Neural crest cell (in vitro differentiated cells): ENCODE measurements around the gene RAB3C. TPM values are rescaled to one million over a fixed set of nuclear protein-coding genes. Genes with fewer than 3 reads are reported as not detected.
A peak's percentile ranks its signal among the peaks of the same experiment; 100 is the strongest.

Source experiments
- DNase-seq: peaks from one replicate; pipeline ENCODE4 v3.0.0; 2021; ENCODE audit warnings: low read depth, mixed read lengths, low spot score
- H3K27ac Mint-ChIP-seq: one replicate; pipeline ENCODE4 v1.8.0; 2021; ENCODE audit warnings: mild to moderate bottlenecking, mixed read lengths; ENCODE audit not compliant: unreplicated experiment
- H3K27me3 Mint-ChIP-seq: 2 replicates; pipeline ENCODE4 v1.8.0; 2021; ENCODE audit warnings: low read depth, mild to moderate bottlenecking, mixed read lengths
- H3K36me3 Mint-ChIP-seq: 2 replicates; pipeline ENCODE4 v1.8.0; 2021; ENCODE audit warnings: low read depth, mild to moderate bottlenecking, mixed read lengths
- H3K4me1 Mint-ChIP-seq: 2 replicates; pipeline ENCODE4 v1.8.0; 2021; ENCODE audit warnings: mixed read lengths
- H3K4me3 Mint-ChIP-seq: one replicate; pipeline ENCODE4 v1.8.0; 2021; ENCODE audit warnings: mild to moderate bottlenecking, mixed read lengths
- H3K9me3 Mint-ChIP-seq: 2 replicates; pipeline ENCODE4 v1.8.0; 2021; ENCODE audit warnings: mixed read lengths
- CTCF ChIP-seq: fragments of 200-600 bp; sonication (generic); conservative IDR thresholded peaks from 2 replicates; pipeline ENCODE4 v1.5.0; 2021; ENCODE audit warnings: antibody characterized with exemption, mild to moderate bottlenecking
- total RNA-seq: library from RNA; stranded (reverse); gene quantifications from 2 replicates; pipeline ENCODE4 v1.2.1, GENCODE V29; 2021

Gene RAB3C
- total RNA-seq, 1 donor from 2014 or later, result 13.6 TPM

- no peaks in the 10 kb centered on the region for H3K27me3 Mint-ChIP-seq
- H3K4me1 Mint-ChIP-seq, result peaks cover 28% of the 10 kb centered on the region
- H3K36me3 Mint-ChIP-seq, result no peaks in the 10 kb centered on the region
- H3K4me3 Mint-ChIP-seq, result no peak overlapping the region
- no peak for TF ChIP-seq CTCF
- no peaks in the 10 kb centered on the region for H3K9me3 Mint-ChIP-seq
- H3K27ac Mint-ChIP-seq, result peak overlapping the region; percentile 98
- DNase-seq, result no peak
Observed at GRCh38 chr5:58890701-58891085, 307.8 kb downstream of the RAB3C start.

- peak; percentile 75 for DNase-seq
- Mint-ChIP-seq H3K4me3 (peak overlapping the region; percentile 67), H3K27ac (peak overlapping the region; percentile 98), H3K9me3 (no peaks in the 10 kb centered on the region), H3K36me3 (no peaks in the 10 kb centered on the region), H3K4me1 (peaks cover 28% of the 10 kb centered on the region), H3K27me3 (no peaks in the 10 kb centered on the region)
- TF ChIP-seq CTCF, result peak; percentile 89
Observed at GRCh38 chr5:58891086-58891970, 308.5 kb downstream of the RAB3C start.

- DNase-seq, result no peak
- Mint-ChIP-seq H3K4me1 (peaks cover 24% of the 10 kb centered on the region), H3K27ac (no peak overlapping the region), H3K9me3 (no peaks in the 10 kb centered on the region), H3K27me3 (no peaks in the 10 kb centered on the region), H3K4me3 (no peak overlapping the region), H3K36me3 (no peaks in the 10 kb centered on the region)
- peak; percentile 40 for TF ChIP-seq CTCF
Observed at GRCh38 chr5:58891971-58892343, 309.1 kb downstream of the RAB3C start.

GRCh38 chr5:58893551-58893950, 310.7 kb downstream of the RAB3C start:
- no peaks in the 10 kb centered on the region for H3K36me3 Mint-ChIP-seq
- no peaks in the 10 kb centered on the region for H3K27me3 Mint-ChIP-seq
- no peak for TF ChIP-seq CTCF
- H3K4me3 Mint-ChIP-seq, result no peak overlapping the region
- no peaks in the 10 kb centered on the region for H3K9me3 Mint-ChIP-seq
- no peak overlapping the region for H3K27ac Mint-ChIP-seq
- DNase-seq, result no peak
- H3K4me1 Mint-ChIP-seq, result peaks cover 17% of the 10 kb centered on the region

- Mint-ChIP-seq H3K36me3 (no peaks in the 10 kb centered on the region), H3K27me3 (no peaks in the 10 kb centered on the region), H3K4me3 (no peak overlapping the region), H3K27ac (no peak overlapping the region), H3K4me1 (no peaks in the 10 kb centered on the region), H3K9me3 (no peaks in the 10 kb centered on the region)
- TF ChIP-seq CTCF, result no peak
- no peak for DNase-seq
Observed at GRCh38 chr5:58898006-58898405, 315.1 kb downstream of the RAB3C start.
